Hindlimb muscle (tissue), 1 donor: Measurements from ENCODE around the gene GRM4. TPM values are rescaled to one million over a fixed set of nuclear protein-coding genes. Genes with fewer than 3 reads are reported as not detected.
"Not testable (repeated sequence)": the region's sequence is repeated elsewhere in the genome, so short reads cannot be mapped to it uniquely, and the experiment has no call there.

Experiments
- DNase-seq: peaks from one replicate; pipeline ENCODE4 v3.0.0-alpha.2; 2013
- polyA plus RNA-seq: library from polyadenylated mRNA; unstranded; fragments of 120-200 nt; gene quantifications from one replicate; pipeline ENCODE4 v1.2.1, GENCODE V29; 2013; ENCODE audit not compliant: insufficient read length

Gene GRM4
- polyA plus RNA-seq, 1 donor: 3.8 TPM

GRCh38 chr6:34061348-34061747, 84.5 kb downstream of the GRM4 start:
- no peak for DNase-seq

GRCh38 chr6:34059914-34060313, 86.0 kb downstream of the GRM4 start:
- no peak for DNase-seq

GRCh38 chr6:34059136-34059731, 86.7 kb downstream of the GRM4 start:
- no peak for DNase-seq

- DNase-seq: no peak
Observed at GRCh38 chr6:34057790-34058189, 88.1 kb downstream of the GRM4 start.

GRCh38 chr6:34057191-34057590, 88.7 kb downstream of the GRM4 start:
- DNase-seq: no peak

- DNase-seq: peak; percentile 78
Observed at GRCh38 chr6:34056305-34057108, 89.4 kb downstream of the GRM4 start.

GRCh38 chr6:34055223-34055933, 90.5 kb downstream of the GRM4 start:
- peak; percentile 32 for DNase-seq

- DNase-seq: no peak
Observed at GRCh38 chr6:34053721-34054120, 92.2 kb downstream of the GRM4 start.

- no peak for DNase-seq
Observed at GRCh38 chr6:34052918-34053608, 92.8 kb downstream of the GRM4 start.

GRCh38 chr6:34052071-34052825, 93.6 kb downstream of the GRM4 start:
- no peak for DNase-seq

GRCh38 chr6:34051331-34051919, 94.5 kb downstream of the GRM4 start:
- no peak for DNase-seq

GRCh38 chr6:34050691-34051090, 95.2 kb downstream of the GRM4 start:
- no peak for DNase-seq

GRCh38 chr6:34049395-34050342, 96.2 kb downstream of the GRM4 start:
- no peak for DNase-seq

GRCh38 chr6:34047913-34048867, 97.7 kb downstream of the GRM4 start:
- no peak for DNase-seq

- no peak for DNase-seq
Observed at GRCh38 chr6:34046617-34047016, 99.3 kb downstream of the GRM4 start.

- no peak for DNase-seq
Observed at GRCh38 chr6:34045771-34046170, 100.1 kb downstream of the GRM4 start.

- DNase-seq: no peak
Observed at GRCh38 chr6:34044945-34045595, 100.8 kb downstream of the GRM4 start.

- no peak for DNase-seq
Observed at GRCh38 chr6:34043359-34043758, 102.5 kb downstream of the GRM4 start.

GRCh38 chr6:34041998-34042397, 103.9 kb downstream of the GRM4 start:
- DNase-seq: not testable (repeated sequence)
